Endometrial microvascular endothelial cells (primary cell): Measurements from ENCODE around the gene PHTF2. TPM values are rescaled to one million over a fixed set of nuclear protein-coding genes. Genes with fewer than 3 reads are reported as not detected.
"Not testable (repeated sequence)": the region's sequence is repeated elsewhere in the genome, so short reads cannot be mapped to it uniquely, and the experiment has no call there.

Source experiments
- in situ Hi-C: cut with HindIII; loops from 2 replicates; pipeline ENCODE4 v1.10.0; 2017; ENCODE audit warnings: low sequenced_read_pairs, low pct_unique_long_range_greater_than_20kb; ENCODE audit errors: inconsistent ontology term
- total RNA-seq: library from RNA; depleted of rRNA; stranded (reverse); fragments of >200 nt; gene quantifications from one replicate; pipeline ENCODE4 v1.2.3, GENCODE V29; 2015; ENCODE audit errors: inconsistent ontology term

PHTF2 gene
- 18.6 TPM for total RNA-seq

DNA sequence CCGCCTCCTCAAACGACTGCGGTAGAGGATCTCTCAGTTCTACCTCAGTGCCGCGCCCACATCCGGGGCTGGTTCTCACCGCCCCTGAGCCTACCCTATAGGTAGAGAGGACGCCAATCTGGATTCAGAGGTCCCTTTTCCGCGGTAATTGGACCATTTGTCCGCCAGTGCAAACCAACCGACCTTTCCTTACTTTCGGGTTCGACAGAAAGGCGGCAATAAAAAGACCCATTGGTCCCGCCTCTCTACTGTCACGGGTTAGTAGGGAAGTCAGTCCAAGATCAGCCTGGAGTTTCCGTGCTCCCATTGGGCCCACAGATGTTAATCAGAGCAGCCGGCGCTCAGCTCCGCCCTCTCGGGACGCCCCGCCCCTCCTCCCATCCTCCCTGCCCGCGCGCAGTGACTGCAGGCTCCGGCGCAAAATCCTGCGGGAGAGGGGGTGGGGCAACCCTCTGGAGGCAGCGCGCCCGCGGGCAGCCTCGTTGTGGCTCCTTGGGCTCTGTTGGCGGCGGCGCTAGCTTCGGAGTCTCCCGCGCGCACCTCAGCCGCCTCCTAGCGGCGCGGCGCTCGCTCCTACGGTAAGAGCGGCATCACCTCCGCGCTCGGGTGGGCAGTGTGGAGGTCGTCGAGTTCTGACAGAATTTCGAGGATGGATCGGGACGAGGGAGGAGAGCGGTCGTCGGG, at the start of gene PHTF2, which contains the start of gene TMEM60:
Gene PHTF2 (plus strand): TSS at position 380 of the 684 bp plus-strand sequence.
Gene TMEM60 (minus strand): TSS at position 41 of the 684 bp plus-strand sequence. CDS start 4,061 bp downstream, outside the sequence.
- in situ Hi-C loops = no loop called here

DNA sequence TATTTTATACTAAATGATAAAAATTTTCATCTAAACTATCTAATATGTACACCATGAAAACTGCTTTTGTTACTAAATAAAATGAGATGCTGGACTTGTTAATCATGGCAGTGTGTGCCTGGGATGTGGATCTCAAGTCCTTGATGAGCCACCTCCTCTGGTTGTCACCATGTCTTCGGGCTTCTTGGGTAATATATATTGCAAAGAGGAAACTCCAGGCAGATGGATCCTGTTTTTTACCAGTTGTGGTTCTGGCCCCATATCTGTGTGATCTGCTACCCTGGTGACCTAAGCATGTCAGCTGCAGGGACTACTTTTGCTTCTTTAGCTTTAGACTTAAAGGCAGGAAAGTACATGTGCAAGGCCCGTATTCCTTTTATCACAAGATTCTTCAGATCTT, 46.6 kb upstream of the PHTF2 start:
- in situ Hi-C loops = no loop called here

GRCh38 chr7:77753173-77753572, 45.4 kb upstream of the PHTF2 start:
- in situ Hi-C loops = no loop called here

- in situ Hi-C loops = no loop called here
Measured at GRCh38 chr7:77757589-77757988, 41.0 kb upstream of the PHTF2 start.

GRCh38 chr7:77759294-77759889, 39.2 kb upstream of the PHTF2 start:
- in situ Hi-C loops = no loop called here

DNA sequence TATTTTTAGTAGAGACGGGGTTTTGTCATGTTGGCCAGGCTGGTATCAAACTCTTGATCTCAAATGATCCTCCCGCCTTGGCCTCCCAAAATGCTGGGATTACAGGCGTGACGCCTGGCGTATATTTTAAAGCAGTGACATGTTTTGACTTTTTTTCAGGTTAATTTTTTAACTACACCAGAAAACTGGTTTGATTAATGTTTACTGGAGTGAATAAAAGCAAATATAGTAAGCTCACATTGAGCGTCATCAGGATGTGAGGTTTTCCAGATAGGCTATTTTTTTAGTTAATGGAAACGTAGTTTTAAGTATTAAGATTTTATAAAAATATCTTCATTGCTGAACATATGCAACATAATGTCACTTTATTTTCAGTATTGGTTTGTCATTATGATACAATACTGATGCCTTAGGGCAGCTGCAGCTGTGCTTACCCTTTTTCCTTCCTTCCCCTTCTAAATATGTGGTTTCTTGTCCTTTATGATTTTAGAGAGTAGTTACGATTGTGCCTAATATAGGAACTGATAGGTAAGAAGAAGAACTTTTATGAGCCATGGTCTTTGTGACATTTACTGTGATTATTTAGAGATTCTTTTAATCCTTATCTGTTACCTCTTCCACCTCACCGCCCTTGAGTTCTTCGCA, 37.6 kb upstream of the PHTF2 start:
- in situ Hi-C loops = no loop called here

DNA sequence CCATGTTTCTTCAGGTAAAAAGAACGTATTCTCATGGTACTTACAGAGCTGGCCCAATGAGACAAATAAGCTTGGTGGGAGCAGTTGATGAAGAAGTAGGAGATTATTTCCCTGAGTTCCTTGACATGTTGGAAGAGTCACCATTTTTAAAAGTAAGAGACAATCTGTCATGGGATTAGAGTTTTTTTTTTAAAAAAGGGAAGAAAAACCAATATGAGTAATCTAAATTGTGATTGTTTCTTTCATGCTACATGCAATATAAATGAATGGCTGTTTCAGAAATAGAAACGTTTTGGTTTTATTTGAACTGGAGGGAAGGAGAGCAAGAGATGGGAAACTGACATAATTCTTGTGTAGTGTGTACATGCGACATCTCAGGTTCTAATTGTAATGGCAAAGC, 33.1 kb upstream of the PHTF2 start:
- in situ Hi-C loops = no loop called here

- in situ Hi-C loops = no loop called here
Measured at GRCh38 chr7:77765906-77766800, 32.4 kb upstream of the PHTF2 start.

DNA sequence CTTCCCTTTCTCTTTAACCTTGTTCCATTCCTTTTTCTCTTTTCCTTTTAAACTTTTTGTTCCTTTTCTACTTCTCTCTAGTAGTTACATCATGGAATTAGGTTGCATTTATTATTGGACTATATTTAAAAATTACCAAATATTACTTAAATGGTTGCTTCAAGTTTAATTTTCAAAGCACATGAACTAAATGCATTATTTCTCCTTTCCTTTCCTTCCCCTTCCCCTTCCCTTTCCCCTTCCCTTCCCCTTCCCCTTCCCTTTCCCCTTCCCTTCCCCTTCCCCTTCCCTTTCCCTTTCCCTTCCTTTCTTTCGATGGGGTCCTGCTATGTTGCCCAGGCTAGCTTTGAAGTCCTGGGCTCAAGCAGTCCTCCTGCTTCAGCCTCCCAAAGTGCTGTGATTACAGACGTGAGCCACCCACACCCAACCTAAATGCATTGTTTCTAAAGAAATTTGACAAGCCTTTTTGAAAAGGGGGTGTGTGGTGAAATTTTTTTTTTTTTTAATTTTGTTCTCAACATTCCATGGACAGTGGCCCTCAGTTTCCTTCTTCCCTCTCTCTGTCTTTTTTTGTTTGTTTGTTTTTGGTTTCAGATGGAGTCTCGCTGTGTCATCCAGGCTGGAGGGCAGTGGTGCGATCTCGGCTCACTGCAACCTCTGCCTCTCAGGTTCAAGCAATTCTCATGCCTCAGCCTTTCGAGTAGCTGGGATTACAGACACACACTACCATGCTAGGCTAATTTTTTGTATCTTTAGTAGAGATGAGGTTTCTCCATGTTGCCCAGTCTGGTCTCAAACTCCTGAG, 31.6 kb upstream of the PHTF2 start:
- in situ Hi-C loops = no loop called here

GRCh38 chr7:77770316-77770715, 28.3 kb upstream of the PHTF2 start:
- in situ Hi-C loops = no loop called here

DNA sequence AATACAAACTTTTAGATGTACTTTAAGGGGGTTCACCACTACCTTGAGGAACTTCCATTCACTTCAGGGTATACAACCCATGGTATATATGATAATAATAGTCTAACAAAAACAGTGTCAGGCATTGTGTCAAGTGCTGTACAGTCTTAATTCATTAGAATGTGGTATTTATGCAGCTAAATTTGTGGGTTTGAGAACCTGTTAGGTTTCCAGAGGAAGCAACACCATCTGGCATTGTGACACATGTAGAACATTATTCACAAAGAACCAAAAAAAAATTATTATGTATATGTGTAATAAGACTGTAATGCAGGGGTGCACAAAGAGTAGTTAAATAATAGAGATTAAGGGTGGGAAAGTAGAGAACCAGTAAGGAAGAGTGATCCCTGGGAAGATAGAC, 26.7 kb upstream of the PHTF2 start:
- in situ Hi-C loops = no loop called here

DNA sequence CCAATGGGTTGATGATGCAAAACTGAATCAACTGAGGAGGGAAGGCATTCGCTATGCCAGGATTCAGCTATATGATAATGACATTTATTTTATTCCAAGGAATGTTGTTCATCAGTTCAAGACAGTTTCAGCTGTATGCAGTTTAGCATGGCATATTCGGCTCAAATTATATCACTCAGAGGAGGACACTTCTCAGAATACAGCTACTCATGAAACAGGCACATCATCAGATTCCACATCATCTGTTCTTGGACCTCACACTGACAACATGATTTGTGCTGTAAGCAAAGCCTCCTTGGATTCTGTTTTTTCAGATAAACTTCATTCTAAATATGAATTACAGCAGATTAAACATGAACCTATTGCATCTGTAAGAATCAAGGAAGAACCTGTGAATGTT, 20.0 kb upstream of the PHTF2 start:
- in situ Hi-C loops = no loop called here

DNA sequence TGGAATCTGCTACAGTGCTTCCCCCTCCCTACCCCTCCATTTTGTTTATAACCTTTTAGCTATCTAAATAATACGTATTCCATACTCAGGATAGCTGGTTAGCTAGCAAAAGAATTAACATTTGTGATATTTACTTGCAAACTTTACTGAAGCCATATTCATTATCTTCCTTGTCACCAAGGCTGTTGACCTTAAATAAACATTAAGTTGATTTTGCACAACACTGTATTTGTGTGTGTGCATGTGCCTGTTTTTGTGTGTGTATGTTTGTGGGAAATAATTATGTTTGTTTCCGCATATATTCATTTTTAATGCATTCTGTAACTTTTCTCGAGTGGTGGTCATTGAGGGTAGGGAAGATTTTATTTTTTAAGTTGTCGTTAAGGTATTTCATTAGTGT, 16.2 kb upstream of the PHTF2 start:
- in situ Hi-C loops = no loop called here

- in situ Hi-C loops = no loop called here
Measured at GRCh38 chr7:77783111-77783510, 15.5 kb upstream of the PHTF2 start.

GRCh38 chr7:77783545-77783944, 15.0 kb upstream of the PHTF2 start:
- in situ Hi-C loops = no loop called here

GRCh38 chr7:77784426-77784825, 14.1 kb upstream of the PHTF2 start:
- in situ Hi-C loops = not testable (repeated sequence)

DNA sequence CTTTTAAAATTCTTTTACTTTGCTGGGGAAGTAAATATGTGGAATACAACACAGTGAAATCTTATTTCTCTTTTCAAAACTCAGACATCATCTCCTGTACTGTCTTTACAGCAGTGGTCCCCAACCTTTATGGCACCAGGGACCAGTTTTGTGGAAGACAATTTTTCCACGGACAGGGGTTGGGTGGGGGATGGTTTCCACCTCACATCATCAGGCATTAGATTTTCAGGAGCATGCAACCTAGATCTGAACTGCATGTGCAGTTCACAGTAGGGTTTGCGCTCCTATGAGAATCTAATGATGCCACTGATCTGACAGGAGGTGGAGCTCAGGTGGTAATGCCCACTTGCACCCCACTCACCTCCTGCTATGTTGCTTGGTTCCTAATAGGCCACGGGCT, 12.6 kb upstream of the PHTF2 start:
- in situ Hi-C loops = no loop called here

GRCh38 chr7:77786741-77787140, 11.8 kb upstream of the PHTF2 start:
- in situ Hi-C loops = no loop called here
